A673 (cell line): Measurements from ENCODE around the gene UBE2U. TPM values are rescaled to one million over a fixed set of nuclear protein-coding genes. Genes with fewer than 3 reads are reported as not detected.

Experiments
- BruUV-seq: library from RNA; stranded (reverse); fragments of 400-500 nt; replicated peaks from 2 replicates; lab custom pipeline; 2021; lab: Mats Ljungman, UMichigan
- CTCF ChIA-PET: fragments of 300-600 bp; sonication (Branson Sonifier 250); formaldehyde crosslinking; loops from one replicate; lab custom pipeline; 2022; ENCODE audit warnings: antibody characterized with exemption; lab: Charles Lee
- POLR2A ChIA-PET: fragments of 300-600 bp; sonication (Branson Sonifier 250); formaldehyde crosslinking; loops from one replicate; lab custom pipeline; 2022; ENCODE audit warnings: antibody characterized with exemption; ENCODE audit not compliant: low non-redundant PET; lab: Charles Lee
- DNase-seq: peaks from one replicate; pipeline ENCODE4 v3.0.0-alpha.2; 2015; ENCODE audit warnings: low spot score
- H3K27ac ChIP-seq: fragments of 200-600 bp; sonication (generic); 2 replicates; pipeline ENCODE4 v1.5.1; 2016; ENCODE audit warnings: mixed run types, low read depth, mild to moderate bottlenecking, mixed read lengths, antibody characterized with exemption, low read length; ENCODE audit not compliant: poor library complexity, severe bottlenecking
- H3K27me3 ChIP-seq: fragments of 200-600 bp; sonication (generic); replicated peaks from 2 replicates; pipeline ENCODE4 v1.6.1; 2017; ENCODE audit warnings: mixed run types, low read depth, mild to moderate bottlenecking, mixed read lengths, antibody characterized with exemption, low read length; ENCODE audit not compliant: insufficient read depth, poor library complexity
- H3K36me3 ChIP-seq: fragments of 200-600 bp; sonication (generic); 2 replicates; pipeline ENCODE4 v1.6.1; 2016; ENCODE audit warnings: mixed run types, mild to moderate bottlenecking, mixed read lengths, antibody characterized with exemption, low read length; ENCODE audit not compliant: insufficient read depth, poor library complexity, severe bottlenecking
- H3K4me1 ChIP-seq: fragments of 200-600 bp; sonication (generic); 2 replicates; pipeline ENCODE4 v1.6.1; 2017; ENCODE audit warnings: mixed run types, mild to moderate bottlenecking, mixed read lengths, antibody characterized with exemption, low read length; ENCODE audit not compliant: insufficient read depth, poor library complexity, severe bottlenecking
- H3K4me3 ChIP-seq: fragments of 200-600 bp; sonication (generic); 2 replicates; pipeline ENCODE4 v1.5.1; 2016; ENCODE audit warnings: low read depth, mixed run types, mild to moderate bottlenecking, mixed read lengths, low read length; ENCODE audit not compliant: poor library complexity, severe bottlenecking
- H3K9me3 ChIP-seq: fragments of 200-600 bp; sonication (generic); 2 replicates; pipeline ENCODE4 v1.6.1; 2016; ENCODE audit warnings: mixed run types, low read depth, mild to moderate bottlenecking, mixed read lengths, antibody characterized with exemption, low read length; ENCODE audit not compliant: poor library complexity, severe bottlenecking
- CTCF ChIP-seq: fragments of 300-800, 200-600 bp; sonication (generic); conservative IDR thresholded peaks from 2 replicates; pipeline ENCODE4 v1.5.1; 2017; ENCODE audit warnings: low read depth, mild to moderate bottlenecking, antibody characterized with exemption, low read length, moderate library complexity, mixed read lengths
- EZH2 ChIP-seq: fragments of 200-600 bp; sonication (generic); IDR thresholded peaks from 2 replicates; pipeline ENCODE4 v1.6.1; 2017; ENCODE audit warnings: borderline replicate concordance, low read depth, mild to moderate bottlenecking, mixed read lengths, antibody characterized with exemption, low read length; ENCODE audit not compliant: poor library complexity, severe bottlenecking
- intact Hi-C: fragments of 100-400 bp; cut with micrococcal nuclease; formaldehyde crosslinking; loops from one replicate; pipeline ENCODE4 v1.10.0; 2022; ENCODE audit not compliant: unreplicated experiment
- total RNA-seq: library from RNA; stranded (reverse); gene quantifications from 2 replicates; pipeline ENCODE4 v1.2.3, GENCODE V29; 2021

The UBE2U gene
- total RNA-seq, 1 experiment from 2014 or later = not detected

GRCh38 chr1:64241069-64241468 lies 37.6 kb downstream of the UBE2U start:
- no peak for DNase-seq
- Histone ChIP-seq H3K4me3 (no peak overlapping the region), H3K4me1 (peaks cover 35% of the 10 kb centered on the region), H3K9me3 (no peaks in the 10 kb centered on the region), H3K27me3 (no peaks in the 10 kb centered on the region), H3K27ac (no peak overlapping the region), H3K36me3 (no peaks in the 10 kb centered on the region)
- BruUV-seq = no TSS peak
- POLR2A ChIA-PET = no interaction called here
- TF ChIP-seq EZH2 (no peak), CTCF (no peak)
- intact Hi-C loops = loop anchor here (5.0 to 10.0 kb wide), 2 partner anchors 569 to 1396 kb away; no protein-coding TSS in a partner anchor
- CTCF ChIA-PET = no interaction called here

- no TSS peak for BruUV-seq
- Histone ChIP-seq H3K4me3 (peak overlapping the region; percentile 16), H3K27ac (peak overlapping the region; percentile 72), H3K36me3 (no peaks in the 10 kb centered on the region), H3K9me3 (no peaks in the 10 kb centered on the region), H3K27me3 (no peaks in the 10 kb centered on the region), H3K4me1 (peaks cover 48% of the 10 kb centered on the region)
- POLR2A ChIA-PET = no interaction called here
- intact Hi-C loops = loop anchor here (2.0 to 10.0 kb wide), 3 partner anchors 106 to 1398 kb away; no protein-coding TSS in a partner anchor
- CTCF ChIA-PET = interaction anchor here (0.5 to 2.2 kb wide), 3 partner anchors 551 to 581 kb away, joined by 6 to 15 read pairs (median 14); no protein-coding TSS in a partner anchor
- DNase-seq = peak; percentile 75
- peak; percentile 72 for TF ChIP-seq CTCF
- TF ChIP-seq EZH2 = no peak
Measured at GRCh38 chr1:64242895-64243756, 39.7 kb downstream of the UBE2U start.

- no peaks in the 10 kb centered on the region for H3K36me3 ChIP-seq
- TF ChIP-seq EZH2 = no peak
- TF ChIP-seq CTCF = no peak
- ChIA-PET POLR2A (interaction anchor here (0.5 kb wide), 1 partner anchor 584 kb away, joined by 5 read pairs; no protein-coding TSS in a partner anchor), CTCF (interaction anchor here (0.5 to 2.2 kb wide), 3 partner anchors 552 to 580 kb away, joined by 6 to 15 read pairs (median 14); no protein-coding TSS in a partner anchor)
- no peaks in the 10 kb centered on the region for H3K27me3 ChIP-seq
- intact Hi-C loops = loop anchor here (2.0 to 10.0 kb wide), 3 partner anchors 107 to 1399 kb away; no protein-coding TSS in a partner anchor
- peak overlapping the region; percentile 72 for H3K27ac ChIP-seq
- H3K9me3 ChIP-seq = no peaks in the 10 kb centered on the region
- H3K4me3 ChIP-seq = peak overlapping the region; percentile 16
- no peak for DNase-seq
- BruUV-seq = no TSS peak
- peaks cover 54% of the 10 kb centered on the region for H3K4me1 ChIP-seq
Measured at GRCh38 chr1:64243757-64244080, 40.3 kb downstream of the UBE2U start.
